Fibroblast of the conjunctiva (primary cell): ENCODE data around the gene GLE1.

Experiments
- DNase-seq: peaks from one replicate; pipeline ENCODE4 v3.0.0-alpha.2; 2010; ENCODE audit warnings: low read depth

The GLE1 gene, protein sequence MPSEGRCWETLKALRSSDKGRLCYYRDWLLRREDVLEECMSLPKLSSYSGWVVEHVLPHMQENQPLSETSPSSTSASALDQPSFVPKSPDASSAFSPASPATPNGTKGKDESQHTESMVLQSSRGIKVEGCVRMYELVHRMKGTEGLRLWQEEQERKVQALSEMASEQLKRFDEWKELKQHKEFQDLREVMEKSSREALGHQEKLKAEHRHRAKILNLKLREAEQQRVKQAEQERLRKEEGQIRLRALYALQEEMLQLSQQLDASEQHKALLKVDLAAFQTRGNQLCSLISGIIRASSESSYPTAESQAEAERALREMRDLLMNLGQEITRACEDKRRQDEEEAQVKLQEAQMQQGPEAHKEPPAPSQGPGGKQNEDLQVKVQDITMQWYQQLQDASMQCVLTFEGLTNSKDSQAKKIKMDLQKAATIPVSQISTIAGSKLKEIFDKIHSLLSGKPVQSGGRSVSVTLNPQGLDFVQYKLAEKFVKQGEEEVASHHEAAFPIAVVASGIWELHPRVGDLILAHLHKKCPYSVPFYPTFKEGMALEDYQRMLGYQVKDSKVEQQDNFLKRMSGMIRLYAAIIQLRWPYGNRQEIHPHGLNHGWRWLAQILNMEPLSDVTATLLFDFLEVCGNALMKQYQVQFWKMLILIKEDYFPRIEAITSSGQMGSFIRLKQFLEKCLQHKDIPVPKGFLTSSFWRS

DNA sequence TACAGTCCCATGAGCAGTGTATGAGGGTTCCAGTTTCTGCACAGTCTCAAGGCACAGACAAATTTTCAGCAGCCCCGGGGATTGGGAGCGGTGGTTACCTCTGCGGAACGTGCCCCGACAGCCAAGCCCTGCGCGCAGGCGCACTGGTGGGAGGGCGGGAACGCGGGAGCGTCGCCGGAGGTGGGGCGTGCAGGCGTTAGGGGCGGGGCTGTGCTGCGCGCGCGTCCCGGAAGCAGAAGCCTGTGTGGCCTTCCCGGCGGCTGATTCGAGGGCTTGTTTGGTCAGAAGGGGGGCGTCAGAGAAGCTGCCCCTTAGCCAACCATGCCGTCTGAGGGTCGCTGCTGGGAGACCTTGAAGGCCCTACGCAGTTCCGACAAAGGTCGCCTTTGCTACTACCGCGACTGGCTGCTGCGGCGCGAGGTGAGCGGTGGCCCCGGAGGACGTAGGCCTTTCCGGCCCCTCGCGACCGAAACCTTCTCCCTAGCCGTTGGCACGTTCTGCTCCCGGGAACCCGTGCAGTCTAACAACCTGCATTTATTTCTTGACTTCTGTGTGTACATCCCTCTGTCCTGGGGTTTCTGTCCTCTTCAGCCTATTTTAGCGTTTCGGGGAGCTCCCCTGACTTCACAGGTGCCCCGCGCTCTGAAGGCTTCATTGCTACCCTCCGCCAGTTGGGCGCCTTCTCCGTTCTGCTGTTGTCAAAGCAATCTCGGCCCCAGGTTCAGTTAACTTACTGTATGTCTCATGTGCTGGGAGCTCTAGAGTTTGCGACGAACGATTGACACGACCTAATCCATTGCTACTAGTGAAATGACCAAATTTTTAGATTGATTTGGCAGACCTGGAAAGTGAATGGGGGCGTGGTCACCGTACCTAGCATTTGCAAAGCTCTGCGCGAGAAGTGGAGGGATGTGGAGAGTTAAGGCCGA lies at the start of gene GLE1:
Gene GLE1, plus strand, starts transcription at position 235 of the 929 bp plus-strand sequence. Its CDS starts 87 bp downstream, at position 322.
- peak; percentile 82 for DNase-seq

DNA sequence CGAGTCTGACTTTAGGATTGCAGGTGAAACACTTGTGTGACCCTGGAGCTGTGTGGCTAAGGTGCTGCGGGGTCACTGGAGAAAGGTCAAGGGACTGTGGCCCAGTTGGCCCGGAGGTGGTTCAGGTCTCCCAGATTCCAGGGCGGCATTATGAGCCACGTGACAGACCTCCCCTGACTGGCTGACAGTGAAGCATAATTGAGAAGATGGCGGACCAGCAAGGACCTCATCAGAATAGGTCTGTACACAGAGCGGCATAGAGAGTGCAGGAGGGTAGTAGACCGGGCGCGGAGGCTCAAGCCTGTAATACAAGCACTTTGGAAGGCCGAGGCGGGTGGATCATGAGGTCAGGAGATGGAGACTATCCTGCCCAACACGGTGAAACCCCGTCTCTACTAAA lies 49.5 kb upstream of the GLE1 start:
- no peak for DNase-seq

DNA sequence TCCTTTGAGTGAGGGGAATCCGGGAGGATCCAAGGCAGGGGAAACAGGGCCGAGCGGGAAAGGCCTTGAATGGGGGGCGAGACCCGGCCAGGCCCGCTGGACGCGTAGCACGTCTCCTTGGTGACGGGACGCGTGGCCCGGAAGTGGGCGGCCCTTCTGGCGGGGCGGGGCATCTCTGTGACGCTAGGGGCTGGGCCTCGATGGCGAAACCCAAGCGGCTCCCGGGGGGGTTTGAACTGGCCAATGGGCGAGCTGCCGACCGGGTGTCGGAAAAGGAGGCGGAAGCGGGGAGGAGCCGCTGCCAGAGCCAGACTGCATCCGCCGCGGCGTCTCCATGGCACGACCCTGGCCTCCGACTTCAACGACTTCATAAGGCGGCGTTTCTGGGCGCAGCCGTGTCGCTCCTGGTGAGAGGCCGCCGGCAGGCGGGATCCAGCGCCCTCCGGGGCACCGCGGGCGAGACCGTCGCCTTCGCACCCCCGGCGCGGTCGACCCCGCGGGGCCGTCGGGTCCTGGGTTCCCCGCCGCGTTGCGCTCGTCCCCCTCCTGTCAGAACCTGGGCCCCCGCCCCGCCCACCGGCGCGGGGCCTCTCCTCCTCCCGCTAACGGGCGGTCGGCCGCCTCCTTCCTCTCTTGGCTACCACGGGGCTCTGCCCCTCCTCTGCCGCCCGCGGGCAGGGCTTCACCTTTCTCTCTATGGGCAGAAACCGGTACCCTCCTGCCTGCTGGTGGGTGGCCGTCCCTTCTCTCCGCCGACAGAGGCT lies 48.5 kb upstream of the GLE1 start, which contains the start of gene ODF2:
Gene ODF2, plus strand, starts transcription at position 158 of the 764 bp plus-strand sequence. Its CDS starts 86 bp downstream, at position 244.
- DNase-seq: peak; percentile 91

DNA sequence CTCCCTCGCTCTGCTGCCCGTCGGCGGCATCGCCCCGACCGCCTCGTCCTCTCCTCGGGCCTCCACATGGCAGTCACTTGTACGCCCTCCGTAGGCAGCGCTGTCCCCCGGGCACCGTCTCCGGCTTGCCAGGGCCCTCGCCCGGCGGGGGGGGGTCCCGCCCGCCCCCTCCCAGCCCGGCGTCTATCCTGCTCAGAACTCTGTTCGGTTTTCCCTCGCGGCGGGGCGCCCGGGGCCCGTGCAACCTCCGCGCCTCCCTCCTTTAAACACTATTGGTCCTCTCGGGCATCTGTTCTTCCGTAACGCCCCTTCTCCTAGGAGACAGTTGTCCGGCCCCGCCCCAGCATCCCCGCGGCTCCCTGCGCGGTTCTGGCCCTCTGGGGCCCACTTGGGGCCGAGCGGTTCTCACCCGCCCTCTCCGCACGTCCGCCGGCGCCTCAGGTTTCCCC lies 47.9 kb upstream of the GLE1 start:
- DNase-seq: peak; percentile 41

DNA sequence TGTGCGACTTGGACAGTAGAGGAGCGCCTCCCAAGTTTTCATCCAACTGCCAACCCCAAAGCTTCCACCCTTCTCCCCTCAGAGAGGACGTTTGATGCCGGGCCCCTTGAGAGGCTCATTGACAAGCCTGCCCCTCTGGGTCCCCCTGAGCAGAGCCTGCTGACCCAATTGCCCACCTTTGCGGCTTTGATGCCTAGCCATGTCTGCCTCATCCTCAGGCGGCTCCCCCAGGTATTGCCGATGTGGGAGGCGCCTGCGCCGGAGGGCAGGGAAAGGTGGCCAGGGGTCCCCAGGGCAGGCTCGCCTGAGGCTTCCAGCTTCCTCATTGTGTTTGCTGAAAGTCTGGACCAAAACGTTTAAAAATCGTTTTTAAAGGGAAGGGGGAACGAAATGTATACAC lies 47.3 kb upstream of the GLE1 start:
- DNase-seq: no peak

DNA sequence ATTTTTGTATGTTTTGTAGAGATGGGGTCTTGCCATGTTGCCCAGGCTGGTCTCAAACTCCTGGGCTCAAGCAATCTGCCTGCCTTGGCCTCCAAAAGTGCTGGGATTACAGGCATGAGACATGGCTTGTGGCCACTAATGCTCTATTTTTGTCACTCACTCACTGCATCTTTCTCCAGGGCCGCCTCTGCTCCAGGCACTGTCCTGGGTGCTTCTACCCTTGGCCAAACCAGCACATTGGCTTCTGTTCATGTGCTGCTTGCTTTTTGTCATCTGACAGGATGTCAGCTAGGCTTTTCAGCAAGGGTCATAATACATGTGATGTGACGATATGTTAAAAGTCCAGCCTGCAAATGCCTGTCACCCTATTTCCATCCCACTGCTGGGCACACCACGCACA lies 45.5 kb upstream of the GLE1 start:
- DNase-seq: no peak

DNA sequence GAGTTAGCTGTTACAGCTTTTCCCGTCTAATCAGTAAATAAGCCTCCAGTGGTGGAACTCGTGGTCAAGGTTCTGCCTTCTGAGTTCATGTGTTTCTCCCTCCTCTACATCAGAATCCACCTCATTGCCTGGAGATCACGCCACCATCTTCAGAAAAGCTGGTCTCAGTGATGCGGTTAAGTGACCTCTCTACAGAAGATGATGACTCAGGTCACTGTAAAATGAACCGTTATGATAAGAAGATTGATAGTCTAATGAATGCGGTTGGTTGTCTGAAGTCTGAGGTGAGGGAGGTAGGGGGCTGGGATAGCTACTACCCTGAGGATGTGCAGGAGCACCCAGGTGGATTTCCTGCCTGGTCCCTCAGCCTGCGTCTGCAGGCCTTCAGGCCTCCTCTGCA lies 35.4 kb upstream of the GLE1 start:
- no peak for DNase-seq

DNA sequence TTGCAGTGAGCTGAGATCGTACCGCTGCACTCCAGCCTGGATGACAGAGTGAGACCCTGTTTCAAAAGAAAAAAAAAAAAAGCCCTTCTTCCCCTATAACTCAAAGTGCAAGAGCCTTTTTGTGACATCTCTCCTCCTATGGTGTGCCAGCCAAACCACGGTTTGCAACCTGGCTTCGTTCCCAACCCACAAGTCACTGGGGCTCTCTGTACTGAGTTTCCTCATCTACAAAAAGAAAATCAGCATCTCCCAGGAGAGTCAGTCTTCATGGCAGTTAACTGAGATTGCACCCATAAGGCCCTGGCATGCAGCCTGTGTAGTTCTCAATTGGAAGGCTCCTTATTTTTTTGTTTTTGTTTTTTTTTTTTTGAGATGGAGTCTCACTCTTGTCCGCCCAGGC lies 34.0 kb upstream of the GLE1 start:
- DNase-seq: peak; percentile 27

DNA sequence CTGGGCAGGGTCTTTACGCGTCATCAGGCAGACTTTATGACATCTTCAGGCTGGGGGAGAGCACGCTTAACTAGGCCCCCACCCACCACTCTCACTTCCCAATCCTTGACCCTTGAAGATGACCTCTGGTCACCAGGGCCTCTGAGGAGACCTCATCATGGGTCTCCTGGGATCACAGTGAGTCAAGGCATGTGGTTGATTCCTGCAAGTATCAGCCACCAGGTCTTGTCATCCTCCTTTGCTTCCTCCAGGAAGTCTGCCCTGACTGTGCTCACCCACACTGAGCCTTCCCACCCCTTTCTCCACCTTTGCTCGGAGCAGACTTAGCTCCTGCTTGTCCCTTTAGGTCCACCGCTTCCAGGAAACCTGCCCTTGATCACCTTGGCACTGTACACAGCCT lies 31.4 kb upstream of the GLE1 start:
- DNase-seq: no peak

DNA sequence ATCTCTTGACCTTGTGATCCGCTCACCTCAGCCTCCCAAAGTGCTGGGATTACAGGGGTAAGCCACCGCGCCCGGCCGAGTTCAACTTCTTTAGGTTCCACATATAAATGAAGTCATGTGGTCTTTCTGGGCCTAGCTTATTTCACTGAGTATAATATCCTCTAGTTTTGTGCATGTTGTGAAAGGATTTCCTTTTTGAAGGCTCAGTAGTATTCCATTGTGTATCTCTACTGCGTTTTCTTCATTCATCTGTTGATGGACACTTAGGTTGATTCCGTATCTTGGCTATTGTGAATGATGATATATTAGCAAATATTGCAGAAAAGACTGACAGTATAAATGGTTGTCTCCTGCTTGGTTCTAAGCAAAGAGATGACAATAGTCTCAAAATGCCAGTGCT lies 28.7 kb upstream of the GLE1 start:
- DNase-seq: no peak

DNA sequence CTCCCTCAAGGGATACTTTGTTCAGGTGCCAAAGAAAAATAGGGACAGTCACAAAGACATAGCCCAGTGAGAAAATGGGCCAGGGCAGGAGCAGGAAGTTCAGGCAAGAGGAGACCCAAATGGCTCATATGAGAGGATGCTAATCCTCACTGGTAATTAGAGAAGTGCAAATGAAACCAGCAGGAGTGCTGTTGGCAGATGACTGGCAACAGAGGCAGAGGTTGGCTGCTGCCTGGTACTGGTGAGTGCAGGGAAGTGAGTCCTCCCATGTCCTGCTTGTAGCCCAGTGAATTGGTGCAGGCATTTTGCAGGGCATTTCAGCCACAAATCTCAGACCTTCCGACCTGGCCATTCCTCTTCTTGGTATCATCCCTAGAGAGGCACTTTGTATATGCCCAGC lies 25.3 kb upstream of the GLE1 start:
- no peak for DNase-seq

DNA sequence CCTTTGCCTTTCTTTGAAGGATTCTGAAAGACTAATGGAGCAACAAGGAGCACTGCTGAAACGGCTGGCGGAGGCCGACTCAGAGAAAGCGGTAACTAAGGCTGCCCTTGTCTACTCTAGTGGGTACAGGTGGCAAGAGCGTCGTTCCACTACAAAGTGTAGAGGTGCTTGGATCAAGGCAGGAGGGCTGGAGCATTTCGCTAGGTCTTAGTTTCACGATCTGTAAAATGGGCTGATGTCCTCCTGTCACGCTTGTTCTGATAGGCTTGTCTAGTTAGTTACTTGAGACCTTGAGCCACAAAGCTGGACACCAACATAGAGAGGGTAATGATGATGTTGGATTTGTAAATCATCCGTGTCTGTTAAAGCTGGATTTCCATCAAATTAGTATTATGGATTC lies 23.0 kb upstream of the GLE1 start:
- no peak for DNase-seq

DNA sequence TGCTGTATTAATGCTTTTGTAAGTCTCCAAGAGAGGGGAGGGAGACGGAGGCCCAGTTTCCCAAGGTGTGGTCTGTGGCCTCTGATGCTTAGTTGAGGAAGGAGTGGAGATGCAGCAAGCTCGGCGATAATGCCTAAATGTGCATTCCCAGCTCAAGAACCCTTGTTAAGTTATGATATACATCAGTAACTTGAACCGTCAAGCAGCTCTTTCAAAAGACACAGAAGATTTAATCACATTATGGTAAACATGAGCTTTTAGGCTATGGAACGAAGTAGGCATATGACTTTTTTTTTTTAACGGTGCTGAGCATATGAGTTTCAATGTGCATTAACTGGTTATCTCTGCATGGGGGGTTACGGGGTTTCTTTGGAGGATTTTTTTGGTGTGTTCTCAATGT lies 22.3 kb upstream of the GLE1 start:
- DNase-seq: no peak

DNA sequence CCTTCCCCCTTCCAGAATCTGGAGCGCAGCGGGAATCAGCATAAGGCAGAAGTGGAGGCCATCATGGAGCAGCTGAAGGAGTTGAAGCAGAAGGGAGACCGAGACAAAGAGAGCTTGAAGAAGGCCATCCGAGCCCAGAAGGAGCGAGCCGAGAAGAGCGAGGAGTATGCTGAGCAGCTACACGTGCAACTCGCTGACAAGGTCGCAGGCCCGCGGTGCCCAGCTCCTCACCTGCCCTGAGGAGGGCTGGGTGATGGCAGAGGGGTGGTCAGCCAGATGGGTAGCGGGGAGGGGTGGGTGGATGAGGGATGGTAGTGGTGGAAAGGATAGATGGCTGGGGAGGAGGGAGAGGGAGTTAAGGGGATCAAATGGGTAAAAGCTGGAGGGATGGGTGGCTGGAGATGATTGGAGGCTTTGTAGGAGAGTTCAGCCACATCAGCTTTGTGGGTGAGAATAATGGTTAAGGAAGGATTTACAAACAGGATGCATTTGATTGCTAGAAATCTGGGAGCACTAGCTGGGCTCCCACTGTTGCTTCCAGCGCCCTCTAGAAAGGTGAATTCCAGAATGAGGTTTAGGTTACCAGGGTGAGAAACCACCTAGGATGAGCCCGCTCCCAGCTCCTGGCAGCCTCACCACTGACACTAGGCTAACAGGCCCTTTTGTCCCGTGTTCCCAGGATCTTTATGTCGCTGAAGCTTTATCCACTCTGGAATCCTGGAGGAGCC lies 19.7 kb upstream of the GLE1 start:
- no peak for DNase-seq

DNA sequence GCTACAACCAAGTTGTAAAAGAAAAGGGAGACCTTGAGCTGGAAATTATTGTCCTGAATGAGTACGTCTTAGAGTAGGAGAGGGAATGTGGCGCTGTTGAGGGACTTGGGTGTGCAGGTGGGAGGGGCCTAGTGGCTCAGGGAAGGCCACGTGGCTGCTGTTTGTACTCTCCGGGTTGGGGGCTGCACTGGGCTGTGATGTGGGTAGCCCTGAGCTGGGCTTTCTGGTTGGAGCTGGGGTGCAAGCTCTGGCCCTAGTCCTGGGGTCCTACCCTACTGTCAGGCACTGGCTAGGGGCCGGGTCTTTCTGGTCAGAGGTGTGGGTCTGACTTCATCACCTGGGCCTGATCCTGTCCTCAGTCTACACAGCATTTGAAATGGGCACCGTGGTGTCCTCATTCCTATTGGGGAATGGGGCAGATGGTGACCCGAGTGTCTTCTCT lies 19.1 kb upstream of the GLE1 start:
- DNase-seq: no peak

DNA sequence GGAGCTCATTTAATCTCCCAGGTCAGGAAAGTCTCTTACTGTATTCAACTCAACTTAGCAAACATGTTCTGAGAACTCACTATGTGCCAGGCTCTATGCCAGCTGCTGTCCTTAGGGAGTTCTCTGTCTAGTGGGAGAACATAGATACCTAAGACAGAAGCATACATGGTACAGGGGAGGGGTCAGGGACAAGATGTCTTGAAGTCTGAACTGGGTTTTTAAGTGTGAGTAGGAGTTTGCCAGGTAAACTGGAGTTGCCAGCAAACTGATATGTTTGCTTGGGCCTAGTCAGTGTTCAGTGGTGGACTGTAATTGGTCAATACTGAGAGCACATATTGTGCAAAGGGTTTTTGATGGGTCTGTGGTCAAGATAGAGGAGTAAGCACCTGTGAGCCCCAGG lies 18.3 kb upstream of the GLE1 start:
- DNase-seq: no peak

DNA sequence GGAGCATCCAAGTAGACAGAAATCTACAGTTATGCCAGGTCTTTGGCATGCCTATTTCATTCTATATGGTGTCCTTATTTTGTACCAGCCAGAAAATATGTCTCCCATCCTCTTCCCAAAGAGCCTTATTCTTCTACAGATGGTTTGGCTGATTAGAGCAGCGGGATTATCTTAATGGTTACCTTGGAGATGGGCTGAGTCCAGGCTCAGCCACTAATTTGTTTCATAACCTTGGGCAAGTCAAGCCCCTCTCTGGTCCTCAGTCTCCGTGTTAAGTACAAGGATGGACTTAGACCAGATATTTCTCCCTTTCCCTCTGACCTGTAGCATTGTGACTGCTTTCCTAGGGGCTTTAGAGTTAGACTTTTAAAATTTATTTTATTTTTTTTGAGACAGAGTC lies 11.1 kb upstream of the GLE1 start:
- no peak for DNase-seq

DNA sequence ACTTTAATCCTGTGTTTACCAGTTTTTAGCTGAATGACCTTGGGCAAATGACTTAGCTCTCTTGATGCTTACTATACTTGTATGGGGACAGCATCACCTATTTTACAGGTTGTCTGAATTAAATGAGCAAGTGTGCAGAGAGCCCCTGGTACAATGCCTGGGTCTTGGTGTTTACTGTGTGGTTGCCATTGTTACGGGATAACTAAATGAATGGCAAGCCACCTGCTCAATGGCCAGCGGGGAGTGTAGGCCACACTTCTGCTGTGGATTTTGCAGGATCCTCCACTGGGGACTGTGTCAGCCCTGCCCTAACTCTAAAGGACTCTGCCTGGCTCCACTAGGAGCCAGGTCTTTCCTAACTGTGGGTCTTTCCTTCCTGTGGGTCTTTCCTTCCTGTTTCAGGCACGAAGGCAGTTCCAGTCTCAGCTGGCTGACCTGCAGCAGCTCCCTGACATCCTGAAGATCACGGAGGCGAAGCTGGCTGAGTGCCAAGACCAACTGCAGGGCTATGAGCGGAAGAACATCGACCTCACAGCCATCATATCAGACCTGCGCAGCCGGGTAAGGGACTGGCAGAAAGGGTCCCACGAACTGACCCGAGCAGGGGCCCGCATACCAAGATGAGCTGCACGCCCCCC lies 10.3 kb upstream of the GLE1 start:
- DNase-seq: no peak

DNA sequence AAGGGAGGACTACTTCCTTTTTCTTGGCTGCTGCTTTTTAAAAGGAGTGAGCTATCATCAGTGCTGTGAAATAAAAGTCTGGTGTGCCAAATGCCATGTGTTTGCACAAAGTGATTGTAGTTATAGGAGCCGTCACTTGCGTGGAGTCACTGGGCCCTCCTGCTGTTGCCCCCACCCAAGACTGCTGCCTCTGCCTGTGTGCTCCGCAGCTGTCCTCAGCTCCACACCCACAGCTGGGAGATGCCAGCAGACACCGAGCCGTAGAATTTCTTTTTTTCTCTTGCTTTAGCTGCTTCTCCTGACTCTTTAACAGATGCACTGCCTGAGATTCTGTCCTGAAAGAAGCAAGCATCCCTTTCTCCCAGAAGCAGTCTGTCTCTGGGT lies 9.8 kb upstream of the GLE1 start:
- DNase-seq: no peak

DNA sequence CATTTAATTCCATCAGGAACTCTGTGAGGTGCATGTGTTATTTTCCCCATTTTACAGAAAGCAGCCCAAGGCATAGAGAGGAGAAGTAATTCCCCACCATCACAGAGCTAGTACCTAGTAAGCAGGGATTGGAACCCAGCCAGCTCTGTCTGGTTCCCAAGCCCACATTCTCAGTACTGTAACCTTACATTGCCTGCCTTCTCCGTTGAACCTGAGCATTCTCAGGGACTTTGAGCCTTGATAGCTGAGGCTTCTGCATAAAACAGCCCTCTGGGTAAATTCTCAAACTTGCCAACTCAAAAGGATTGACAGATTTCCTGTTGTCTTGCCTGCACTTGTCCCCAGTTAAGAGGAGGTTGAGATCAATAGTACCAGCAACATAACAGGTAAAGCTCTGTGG lies 9.2 kb upstream of the GLE1 start:
- DNase-seq: no peak
